NCI-H2081 treated with DMSO at 0.1 percent for 48 hours (cell line): Measurements from ENCODE around the gene VTI1A.
"Not testable (repeated sequence)": the region's sequence is repeated elsewhere in the genome, so short reads cannot be mapped to it uniquely, and the experiment has no call there.

Experiments used
- DNase-seq: peaks from one replicate; lab custom pipeline; 2025; lab: John Stamatoyannopoulos, UW

Gene VTI1A

DNA sequence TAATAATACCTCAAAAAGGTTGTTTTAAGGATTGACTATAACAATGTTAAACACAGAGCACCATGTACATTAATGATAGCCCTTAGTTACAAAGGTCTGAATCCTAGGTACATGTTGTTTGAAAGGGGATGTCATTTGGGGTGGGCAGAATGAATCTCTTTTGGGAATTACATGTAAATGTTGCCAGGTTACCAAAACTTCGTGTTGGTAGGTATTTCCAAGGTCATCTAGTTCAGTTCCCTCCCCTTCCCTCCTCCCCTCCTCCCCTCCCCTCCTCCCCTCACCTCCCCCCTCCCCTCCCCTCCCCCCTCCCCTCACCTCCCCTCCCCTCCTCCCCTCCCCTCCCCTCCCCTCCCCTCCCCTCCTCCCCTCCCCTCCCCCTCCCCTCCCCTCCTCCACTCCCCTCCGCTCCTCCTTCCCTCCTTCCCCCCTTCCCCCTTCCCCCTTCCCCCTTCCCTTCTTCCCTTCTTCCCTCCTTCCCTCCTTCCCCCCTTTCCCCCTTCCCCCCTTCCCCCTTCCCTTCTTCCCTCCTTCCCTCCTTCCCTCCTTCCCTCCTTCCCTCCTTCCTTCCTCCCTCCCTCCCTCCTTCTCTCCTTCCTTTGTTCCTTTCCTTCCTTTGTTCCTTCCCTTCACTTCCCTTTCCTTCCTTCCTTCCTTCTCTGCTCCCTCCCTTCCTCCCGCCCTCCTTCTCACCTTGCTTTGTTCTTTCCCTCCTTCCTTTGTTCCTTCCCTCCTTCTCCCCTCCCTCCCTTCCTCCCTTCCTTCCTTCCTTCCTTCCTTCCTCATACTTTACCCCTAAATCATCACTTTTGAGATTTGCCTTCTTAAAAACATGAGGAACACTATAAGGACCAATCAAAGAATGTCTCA is 8.1 kb downstream of the VTI1A start:
- DNase-seq = no peak

DNA sequence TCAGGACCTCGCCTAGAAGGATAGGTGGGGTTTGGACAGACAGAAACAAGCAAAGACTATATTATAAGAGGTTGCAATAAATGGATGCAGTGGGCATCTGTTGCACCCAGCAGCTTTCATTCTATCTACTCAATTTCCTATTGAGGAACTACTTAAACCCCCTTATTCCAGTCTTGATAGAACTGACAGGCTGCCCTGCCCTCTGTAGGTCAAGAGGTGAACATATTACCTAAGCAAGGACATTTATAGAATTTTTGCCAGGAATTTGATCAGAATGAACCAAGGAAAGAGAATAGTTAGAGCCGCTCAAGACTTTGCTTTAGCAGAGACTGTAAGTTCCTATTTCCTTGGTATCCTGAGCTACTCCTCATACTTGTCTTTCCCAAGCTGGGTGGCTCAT is 9.5 kb downstream of the VTI1A start:
- no peak for DNase-seq

DNA sequence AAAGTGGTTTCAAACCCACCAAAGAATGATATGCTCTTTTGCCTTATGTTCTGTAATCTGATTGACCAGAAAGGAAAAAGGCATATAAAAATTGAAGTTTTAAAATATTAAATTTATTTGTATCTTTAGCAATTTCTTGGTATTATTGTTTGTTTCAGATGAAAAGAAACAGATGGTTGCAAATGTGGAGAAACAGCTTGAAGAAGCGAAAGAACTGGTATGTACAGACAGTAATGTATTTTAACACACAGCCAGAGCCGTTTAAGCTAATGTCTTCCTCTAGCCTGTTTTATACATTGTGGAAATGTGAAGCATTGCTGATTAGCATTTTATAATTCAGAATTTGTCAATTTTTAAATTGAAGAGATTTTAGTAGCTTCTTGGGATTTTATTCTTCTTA is 13.4 kb downstream of the VTI1A start:
- DNase-seq = no peak

DNA sequence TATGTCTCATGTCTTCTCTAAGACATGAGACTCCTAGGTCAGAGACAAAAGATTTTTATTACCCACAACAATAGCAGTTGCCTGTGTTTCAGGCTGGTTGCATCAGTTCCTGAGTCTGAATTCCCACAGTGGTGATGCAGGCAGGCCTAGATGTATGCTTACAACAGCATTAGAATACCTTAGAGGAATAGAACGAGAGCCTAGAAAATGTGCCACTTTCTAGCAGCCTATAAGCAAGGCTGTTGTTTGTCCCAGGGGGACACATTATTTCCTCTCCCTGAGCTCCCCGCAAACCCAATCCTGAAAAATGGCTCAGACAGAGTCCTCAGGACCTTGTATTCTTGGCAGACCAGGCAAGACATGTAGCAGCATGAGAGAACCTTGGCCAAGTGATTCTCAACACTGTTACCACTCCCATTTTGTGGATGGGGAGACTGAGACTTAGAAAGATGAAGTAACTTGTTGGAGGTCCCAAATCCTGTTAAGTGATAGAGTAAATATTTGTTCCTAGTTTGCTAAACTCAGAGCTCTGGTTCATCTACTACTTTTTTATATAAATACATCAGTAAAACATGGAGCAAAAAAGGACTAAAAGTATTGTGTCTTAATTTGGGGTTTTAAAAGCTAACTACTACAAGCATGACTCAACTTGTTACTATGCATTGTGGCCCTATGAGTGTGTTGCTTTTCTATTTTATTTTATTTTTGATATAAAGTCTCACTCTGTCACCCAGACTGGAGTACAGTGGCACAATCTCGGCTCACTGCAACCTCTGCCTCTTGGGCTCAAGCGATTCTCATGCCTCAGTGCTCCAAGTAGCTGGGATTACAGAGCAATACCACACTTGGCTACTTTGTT is 14.2 kb downstream of the VTI1A start:
- no peak for DNase-seq

DNA sequence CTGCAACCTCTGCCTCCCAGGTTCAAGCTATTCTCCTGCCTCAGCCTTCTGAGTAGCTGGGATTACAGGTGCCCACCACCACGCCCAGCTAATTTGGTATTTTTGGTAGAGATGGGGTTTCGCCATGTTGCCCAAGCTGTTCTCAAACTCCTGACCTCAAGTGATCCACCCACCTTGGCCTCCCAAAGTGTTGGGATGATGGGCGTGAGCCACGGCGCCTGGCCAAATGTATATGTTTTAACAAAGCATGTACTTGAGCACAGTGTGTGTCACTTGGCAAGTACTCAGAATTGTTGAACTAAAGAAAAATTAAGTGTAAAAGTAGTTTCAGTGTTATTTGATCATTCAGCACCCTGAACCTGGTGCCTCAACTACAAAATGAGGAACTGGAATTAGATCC is 17.1 kb downstream of the VTI1A start:
- not testable (repeated sequence) for DNase-seq

DNA sequence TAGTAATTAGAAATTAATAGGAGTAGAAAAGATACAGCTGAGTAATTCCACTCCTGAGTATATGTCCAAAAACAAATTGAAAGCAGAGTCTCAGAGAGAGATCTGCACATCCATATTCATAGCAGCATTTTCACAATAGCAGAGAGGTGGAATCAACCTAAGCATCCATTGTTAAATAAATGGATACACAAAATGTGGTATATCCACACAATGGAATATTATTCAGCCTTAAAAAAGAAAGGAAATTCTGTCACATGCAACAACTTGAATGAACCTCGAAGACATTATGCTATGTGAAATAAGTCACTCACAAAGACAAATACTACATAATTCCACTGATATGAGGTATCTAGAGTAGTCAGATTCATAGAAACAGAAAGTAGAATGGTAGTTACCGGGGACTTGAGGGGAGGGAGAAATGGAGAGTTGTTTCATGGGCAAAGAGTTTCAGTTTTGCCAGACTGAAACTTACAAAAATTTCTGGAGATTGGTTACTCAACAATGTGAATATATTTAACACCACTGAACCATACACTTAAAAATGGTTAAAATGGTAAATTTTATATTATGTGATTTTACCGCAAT is 18.4 kb downstream of the VTI1A start:
- DNase-seq = no peak

DNA sequence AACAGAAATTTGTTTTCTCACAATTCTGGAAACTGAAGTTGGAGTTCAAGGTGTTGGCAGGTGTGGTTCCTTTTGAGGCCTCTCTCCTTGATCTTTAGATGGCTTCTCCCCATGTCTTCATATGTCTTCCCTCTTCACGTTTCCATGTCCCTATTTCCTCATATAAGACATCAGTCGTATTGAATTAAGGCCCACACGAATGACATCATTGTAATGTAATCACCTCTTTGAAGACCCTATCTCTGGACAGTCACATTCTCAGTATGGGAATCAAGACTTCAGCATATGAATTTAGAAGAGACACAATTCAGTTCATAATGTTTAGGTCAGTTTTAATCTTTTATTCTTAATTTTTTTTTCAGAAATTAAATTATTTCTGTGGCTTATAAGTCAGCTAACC is 19.8 kb downstream of the VTI1A start:
- DNase-seq = no peak

DNA sequence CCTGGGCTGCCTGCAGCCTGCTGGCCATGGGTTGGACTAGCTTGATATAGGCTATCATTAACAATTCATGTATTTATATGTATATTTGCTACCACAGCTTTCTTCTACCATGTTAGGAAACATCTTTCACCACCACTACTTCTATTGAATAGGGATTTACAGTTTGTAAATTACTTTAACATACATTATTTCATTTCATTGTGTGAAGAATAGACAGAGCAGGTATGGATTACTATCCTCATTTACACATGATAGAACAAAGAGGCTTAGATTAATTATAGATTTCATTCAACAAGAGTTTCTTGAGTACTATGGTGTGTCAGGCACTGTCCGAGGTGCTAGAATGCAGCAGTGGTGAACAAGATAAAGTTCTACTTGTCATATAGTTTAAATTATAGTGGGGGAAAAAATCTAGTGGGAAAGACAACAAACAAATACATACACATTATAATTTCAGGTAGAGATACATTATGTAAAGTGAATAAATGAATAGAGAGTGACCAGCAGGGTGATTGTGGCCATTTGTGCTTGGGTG is 20.6 kb downstream of the VTI1A start:
- no peak for DNase-seq

DNA sequence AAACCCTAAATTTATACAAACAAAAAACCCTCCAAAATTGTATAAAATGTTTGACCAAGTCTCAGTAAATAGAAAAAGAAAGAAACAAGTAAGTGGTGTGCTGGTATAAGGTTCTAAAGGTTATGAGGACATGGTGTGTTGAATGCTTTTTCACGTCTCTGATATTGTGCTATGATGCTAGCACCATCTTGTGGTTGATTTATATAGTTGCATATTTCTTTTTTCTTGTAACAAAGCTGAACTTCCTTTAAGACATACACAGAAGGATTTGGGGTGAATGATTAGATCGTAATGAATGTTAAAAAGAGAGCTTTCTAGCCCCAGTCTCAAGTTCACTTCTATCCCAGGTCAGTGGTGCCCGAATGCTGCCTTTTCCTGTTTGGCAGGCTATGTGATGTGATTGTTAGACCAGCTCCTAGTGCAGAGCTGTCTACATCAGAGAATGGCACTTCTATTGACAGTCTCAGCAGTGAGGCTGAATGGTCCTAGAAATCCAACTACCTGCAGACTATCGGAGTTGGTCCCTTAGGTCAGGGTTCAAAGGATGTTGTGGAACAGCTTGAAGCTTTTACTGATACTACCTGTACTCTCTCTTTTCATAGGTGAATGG is 25.0 kb downstream of the VTI1A start:
- no peak for DNase-seq

DNA sequence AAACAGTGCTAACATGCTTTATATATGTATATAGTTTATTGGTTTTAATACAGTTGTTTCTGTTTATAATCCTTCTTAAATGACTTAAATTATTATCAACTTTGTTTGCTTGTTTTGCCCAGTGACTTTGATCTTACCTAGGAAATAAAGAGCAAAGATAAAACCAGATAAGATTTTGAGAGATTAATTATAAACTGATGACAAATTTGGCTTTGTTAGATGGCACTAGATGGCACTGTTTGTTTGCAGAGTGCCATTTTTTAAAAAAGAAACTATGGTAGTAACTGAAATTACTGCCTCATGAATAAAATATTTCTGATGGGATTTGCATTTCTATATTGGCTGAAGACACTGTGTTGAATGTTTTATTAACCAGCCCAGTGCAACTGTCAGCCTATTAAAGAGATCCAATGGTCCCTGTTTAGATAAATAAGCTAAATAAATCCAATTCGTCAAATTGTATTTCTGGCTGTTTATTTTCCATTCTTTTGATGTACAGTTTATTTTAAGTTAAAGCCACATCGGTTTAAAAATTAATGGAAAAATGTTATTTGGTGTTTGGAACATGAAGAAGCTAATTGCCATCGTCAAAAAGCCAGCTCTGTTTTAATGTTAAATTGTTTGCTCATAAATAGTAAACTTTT is 28.7 kb downstream of the VTI1A start:
- no peak for DNase-seq

DNA sequence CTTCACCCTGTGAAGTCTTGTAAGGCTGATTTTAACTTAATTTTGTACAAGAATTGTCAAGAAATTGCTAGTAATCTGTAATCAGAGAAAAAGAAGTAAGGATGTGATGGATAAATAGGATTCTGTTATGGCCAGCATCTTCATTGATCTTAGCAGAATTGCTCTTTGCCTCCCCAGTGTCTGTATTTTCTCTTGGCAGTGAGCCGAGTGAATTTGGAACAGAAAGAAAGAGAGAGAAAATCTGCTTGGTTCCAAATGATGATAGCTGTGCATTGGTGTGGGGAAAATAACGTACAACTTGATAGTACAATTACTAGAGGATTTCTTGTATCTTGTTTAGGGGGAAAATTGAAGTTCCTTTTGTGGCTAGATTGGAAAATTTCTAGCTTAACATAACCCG is 34.6 kb downstream of the VTI1A start:
- DNase-seq = no peak

DNA sequence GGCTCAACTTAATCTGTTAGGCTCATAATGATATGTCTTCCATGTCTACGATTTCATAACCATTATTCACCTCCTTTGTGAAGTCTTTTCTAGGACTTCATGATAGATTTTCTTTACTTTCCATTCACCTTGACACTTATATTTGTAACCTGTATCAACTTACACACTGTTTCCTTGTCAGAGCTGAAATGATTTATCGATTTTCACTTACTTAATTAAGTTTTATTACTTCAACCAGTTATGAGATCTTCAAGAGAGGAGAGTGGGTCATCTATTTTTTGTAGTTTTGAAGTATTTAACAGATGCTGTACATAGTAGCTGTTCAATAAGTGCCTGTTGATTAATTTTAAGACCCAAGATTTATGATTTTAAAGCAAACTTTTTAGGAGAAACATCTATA is 37.4 kb downstream of the VTI1A start:
- no peak for DNase-seq

DNA sequence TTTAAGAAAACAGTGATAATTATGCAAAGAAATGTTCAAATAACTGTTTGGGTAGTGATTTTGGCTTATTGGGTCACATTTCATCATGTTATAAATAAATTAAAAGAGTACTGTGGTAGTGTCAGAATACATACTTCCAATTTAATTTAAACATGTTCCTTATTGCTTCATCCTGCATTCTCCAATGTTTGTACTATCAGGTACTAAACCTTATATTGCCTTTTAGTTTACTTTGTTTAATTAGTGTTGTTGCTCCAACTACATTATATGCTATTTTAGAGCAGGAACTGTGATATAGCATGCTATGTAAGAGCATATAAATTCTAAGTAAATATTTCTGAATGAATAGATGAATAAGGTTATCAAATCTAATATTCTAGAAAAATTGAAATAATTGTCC is 40.9 kb downstream of the VTI1A start:
- DNase-seq = no peak

DNA sequence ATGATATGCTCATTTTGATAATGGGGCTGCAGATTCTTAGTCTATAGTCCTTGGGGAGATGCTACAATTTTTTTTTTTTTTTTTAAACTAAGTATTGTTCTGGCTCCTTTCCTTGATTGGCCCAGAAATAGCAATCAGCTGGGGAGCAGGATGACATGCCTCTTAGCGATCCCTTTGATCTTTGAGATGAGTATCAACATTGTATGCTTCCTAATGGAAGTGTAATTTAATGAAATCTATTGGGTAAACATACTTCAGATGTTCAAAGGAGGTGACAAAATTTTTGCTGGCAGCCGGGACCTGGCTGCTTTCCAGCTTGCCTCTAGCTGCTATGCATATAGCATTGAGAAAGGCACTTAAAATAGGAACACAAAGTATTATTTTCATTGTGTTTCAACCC is 43.5 kb downstream of the VTI1A start:
- peak; percentile 51 for DNase-seq

DNA sequence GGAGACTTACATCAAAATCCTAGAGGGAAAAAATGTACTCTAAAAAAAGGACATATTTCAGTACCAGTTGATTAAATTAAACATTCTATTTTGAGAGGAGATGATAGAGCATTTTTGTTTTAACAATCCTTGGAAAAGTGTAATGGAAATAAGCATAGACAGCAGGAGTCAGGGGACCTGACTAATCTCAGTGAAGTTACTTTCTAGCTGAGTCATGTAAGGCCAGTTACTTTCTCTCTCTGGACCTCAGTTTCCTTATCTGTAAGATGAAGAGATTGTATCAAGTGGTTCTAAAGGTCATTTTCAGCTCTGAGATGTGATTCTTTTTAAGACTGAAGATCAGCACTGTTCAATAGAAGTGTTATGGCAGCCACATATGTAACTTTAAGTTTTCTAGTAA is 44.1 kb downstream of the VTI1A start:
- DNase-seq = no peak

DNA sequence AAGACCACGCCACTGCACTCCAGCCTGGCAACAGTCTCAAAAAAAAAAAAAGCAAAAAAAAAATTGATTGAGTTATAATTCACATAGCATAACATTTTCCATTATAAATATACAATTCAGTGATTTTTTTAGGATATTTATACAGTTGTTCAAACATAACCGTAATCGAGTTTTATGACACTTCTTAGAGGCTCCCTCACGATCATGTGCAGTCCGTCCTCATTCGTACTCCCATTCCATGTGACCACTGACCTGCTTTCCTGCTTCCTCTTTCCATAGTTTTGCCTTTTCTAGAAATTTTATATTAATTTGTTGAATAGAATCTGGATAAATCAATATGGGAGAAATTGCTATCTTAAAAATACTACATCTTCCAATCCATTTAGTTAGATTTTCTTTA is 45.7 kb downstream of the VTI1A start:
- DNase-seq = no peak

DNA sequence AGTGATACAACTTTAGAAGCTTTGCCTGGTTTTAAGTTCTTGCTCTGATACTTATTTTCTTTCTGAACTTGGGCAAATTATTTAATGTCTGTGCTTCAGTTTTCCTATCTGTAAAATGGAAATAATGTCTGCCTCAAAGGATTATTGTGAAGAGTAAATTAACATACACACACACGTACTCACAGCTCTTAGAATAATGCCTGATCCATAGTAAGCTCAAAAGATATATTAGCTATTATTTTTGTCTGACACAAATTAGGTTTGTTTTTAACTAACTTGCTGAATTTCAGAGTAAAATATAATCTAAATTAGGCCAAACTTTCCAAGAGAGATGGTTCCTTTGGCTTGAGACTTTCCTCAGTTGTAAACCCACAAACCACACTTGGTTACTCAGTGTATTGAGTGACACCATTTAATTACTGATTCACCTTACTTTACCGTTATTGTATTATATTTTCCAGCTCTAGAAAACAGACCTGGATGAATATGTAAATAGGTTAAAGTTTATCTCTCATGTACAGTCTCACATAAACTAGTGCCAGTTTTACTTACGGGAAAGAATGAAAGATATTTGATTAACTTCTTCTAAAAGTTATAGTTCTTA is 50.4 kb downstream of the VTI1A start:
- no peak for DNase-seq

DNA sequence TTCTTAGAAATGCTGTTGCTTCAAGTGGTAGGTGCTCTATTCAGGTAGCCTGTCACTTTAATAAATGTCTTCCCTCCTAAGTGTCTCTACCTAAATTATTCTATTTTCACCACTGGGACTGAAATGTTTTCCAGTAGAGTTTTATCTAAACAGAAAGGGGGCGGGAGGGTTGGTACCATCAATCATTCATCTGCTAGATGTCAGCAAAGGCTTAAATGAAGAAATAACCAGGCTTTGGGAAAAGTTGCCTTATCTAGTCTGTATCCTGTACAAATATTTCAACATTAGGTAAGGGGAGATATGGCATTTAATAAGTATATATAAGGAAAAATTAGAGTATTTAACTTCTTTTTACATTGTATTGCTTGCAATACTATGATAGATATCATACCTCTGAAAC is 51.8 kb downstream of the VTI1A start:
- DNase-seq = no peak

DNA sequence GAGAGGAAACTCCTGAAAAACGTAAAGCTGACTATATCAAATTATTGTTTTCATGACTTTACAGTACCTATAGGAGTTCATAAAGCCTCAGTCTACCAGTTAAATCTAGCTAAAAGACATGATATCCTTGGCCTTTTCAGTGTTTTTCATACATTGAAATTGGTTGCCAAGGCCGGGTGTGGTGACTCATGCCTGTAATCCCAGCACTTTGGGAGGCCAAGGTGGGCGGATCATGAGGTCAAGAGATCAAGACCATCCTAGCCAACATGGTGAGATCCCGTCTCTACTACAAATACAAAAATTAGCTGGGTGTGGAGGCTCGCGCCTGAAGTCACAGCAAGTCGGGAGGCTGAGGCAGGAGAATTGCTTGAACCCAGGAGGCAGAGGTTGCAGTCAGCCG is 53.0 kb downstream of the VTI1A start:
- not testable (repeated sequence) for DNase-seq

DNA sequence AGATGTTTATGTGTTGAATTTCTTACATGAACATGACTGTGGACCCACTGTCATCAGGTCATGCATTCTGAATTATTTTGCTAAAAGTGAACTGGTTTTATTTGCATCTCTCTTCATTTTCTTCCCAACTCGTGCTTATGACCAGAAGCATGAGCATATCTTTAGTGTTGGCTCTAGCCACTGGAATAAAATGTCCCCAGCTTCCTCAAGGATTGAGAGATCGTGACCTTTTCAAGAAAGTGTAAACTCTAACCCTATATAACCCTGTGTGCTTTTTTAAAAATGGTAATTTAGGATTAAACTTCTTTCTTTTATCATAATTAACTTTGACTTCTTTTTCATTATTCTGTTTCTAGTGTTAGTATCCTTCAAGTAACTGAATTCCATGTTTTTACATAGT is 55.5 kb downstream of the VTI1A start:
- DNase-seq = no peak

DNA sequence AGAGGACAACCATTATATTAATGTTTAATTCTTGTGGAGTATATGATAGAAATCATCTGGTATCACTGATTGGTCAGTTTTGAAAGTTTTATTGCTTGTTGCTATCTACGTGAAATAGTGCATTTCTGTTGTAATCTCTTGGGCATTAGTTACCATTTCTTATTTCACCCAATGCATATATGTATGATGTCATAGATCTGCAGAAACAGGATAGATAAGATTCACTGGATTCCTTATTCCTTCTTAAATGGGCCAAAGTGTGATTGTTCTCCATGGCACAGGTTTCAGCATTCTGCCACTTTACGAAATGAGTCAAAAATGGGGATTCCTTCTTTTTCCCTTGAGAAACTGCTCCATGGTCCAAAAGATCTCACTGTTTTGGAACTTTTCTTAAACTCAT is 56.6 kb downstream of the VTI1A start:
- DNase-seq = no peak
